ENCODE data around the gene LTN1.

GRCh38 chr21:28937737-28938136 is 54.9 kb downstream of the LTN1 start:
- TF ChIP-seq CTCF (IDR thresholded peaks at IDR 0.05) (no peak), POLR2A (IDR thresholded peaks at IDR 0.05) (no peak)

Measured in lower leg skin (tissue), 3 donors.